AG10803 (cell line): ENCODE data around the gene TES.

ENCODE experiments used
- DNase-seq: peaks from one replicate; pipeline ENCODE4 v3.0.0; 2010; ENCODE audit warnings: low read depth
- H3K4me3 ChIP-seq: 2 replicates; pipeline ENCODE4 v1.5.1; 2011; ENCODE audit warnings: mild to moderate bottlenecking, low read length, control low read depth
- TF ChIP-seq, protein P1 (sequence below): conservative IDR thresholded peaks from 2 replicates; pipeline ENCODE4 v1.5.1; 2011; ENCODE audit warnings: mild to moderate bottlenecking, low read length, control low read depth, inconsistent platforms

Gene TES

GRCh38 chr7:116306409-116307048 lies 96.2 kb downstream of the TES start:
- no peak overlapping the region for H3K4me3 ChIP-seq
- DNase-seq, result no peak
- TF ChIP-seq, protein P1, sequence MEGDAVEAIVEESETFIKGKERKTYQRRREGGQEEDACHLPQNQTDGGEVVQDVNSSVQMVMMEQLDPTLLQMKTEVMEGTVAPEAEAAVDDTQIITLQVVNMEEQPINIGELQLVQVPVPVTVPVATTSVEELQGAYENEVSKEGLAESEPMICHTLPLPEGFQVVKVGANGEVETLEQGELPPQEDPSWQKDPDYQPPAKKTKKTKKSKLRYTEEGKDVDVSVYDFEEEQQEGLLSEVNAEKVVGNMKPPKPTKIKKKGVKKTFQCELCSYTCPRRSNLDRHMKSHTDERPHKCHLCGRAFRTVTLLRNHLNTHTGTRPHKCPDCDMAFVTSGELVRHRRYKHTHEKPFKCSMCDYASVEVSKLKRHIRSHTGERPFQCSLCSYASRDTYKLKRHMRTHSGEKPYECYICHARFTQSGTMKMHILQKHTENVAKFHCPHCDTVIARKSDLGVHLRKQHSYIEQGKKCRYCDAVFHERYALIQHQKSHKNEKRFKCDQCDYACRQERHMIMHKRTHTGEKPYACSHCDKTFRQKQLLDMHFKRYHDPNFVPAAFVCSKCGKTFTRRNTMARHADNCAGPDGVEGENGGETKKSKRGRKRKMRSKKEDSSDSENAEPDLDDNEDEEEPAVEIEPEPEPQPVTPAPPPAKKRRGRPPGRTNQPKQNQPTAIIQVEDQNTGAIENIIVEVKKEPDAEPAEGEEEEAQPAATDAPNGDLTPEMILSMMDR, result no peak

DNA sequence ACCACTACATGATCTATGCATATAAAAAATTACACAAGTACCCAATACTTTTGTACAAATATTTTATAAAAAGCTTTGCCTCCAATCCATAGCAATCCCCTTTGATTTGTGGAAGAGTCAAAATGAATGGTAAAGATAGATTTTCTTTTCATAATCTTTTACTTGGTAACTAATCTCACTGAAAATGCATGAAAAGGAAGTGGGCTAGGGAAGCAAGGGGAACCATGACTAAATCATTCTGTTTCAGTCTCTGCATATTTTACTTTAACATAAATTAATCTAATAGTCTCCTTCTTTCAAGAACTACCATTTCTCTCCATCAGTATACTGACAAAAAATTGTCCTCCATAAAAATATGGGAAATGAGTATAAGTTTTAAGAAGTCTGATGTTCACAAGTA lies 96.9 kb downstream of the TES start:
- TF ChIP-seq, protein P1, result no peak
- H3K4me3 ChIP-seq, result no peak overlapping the region
- DNase-seq, result no peak
